RWPE1 (cell line): ENCODE results near the gene EIF3A.
"Not testable (repeated sequence)": the region's sequence is repeated elsewhere in the genome, so short reads cannot be mapped to it uniquely, and the experiment has no call there.

ENCODE experiments used
- CTCF ChIA-PET: fragments of 350-600 bp; sonication (Branson Sonifier 250); formaldehyde crosslinking; extraction: SDS; loops from one replicate; lab custom pipeline; 2021; lab: Yijun Ruan, JAX
- POLR2A ChIA-PET: fragments of 400-600 bp; formaldehyde crosslinking; extraction: SDS; loops from one replicate; lab custom pipeline; 2020; ENCODE audit warnings: antibody characterized with exemption; ENCODE audit not compliant: low non-redundant PET; lab: Yijun Ruan, JAX
- DNase-seq: peaks from one replicate; pipeline ENCODE4 v3.0.0; 2012; ENCODE audit warnings: low spot score
- H3K27ac ChIP-seq: fragments of 450-650 bp; 2 replicates; pipeline ENCODE4 v1.5.1; 2017
- CTCF ChIP-seq: fragments of 450-650 bp; conservative IDR thresholded peaks from 2 replicates; pipeline ENCODE4 v1.5.1; 2017; ENCODE audit warnings: low read depth, mild to moderate bottlenecking

EIF3A gene

GRCh38 chr10:119103241-119103902 lies 22.8 kb upstream of the EIF3A start:
- peak overlapping the region; percentile 91 for H3K27ac ChIP-seq
- no peak for TF ChIP-seq CTCF
- DNase-seq = no peak
- CTCF ChIA-PET = interaction anchor here (0.5 to 1.1 kb wide), 2 partner anchors 8 to 21 kb away, joined by 3 to 4 read pairs; no protein-coding TSS in a partner anchor
- POLR2A ChIA-PET = interaction anchor here (1.0 kb wide), 1 partner anchor 21 kb away, joined by 3 read pairs; no protein-coding TSS in a partner anchor

- DNase-seq = peak; percentile 46
- TF ChIP-seq CTCF = no peak
- ChIA-PET CTCF (interaction anchor here (0.6 kb wide), 1 partner anchor 215 kb away, joined by 4 read pairs; no protein-coding TSS in a partner anchor), POLR2A (interaction anchor here (0.6 to 0.7 kb wide), 4 partner anchors 11 to 95 kb away, joined by 3 to 5 read pairs (median 4); partner anchors contain the start of gene SFXN4)
- H3K27ac ChIP-seq = peak overlapping the region; percentile 91
Observed at GRCh38 chr10:119101366-119102098, 20.9 kb upstream of the EIF3A start.

GRCh38 chr10:119100434-119101238 lies 20.0 kb upstream of the EIF3A start:
- ChIA-PET CTCF (interaction anchor here (0.6 kb wide), 2 partner anchors 216 to 936 kb away, joined by 4 to 5 read pairs; no protein-coding TSS in a partner anchor), POLR2A (interaction anchor here (0.6 to 0.7 kb wide), 4 partner anchors 10 to 94 kb away, joined by 3 to 5 read pairs (median 4); partner anchors contain the start of gene SFXN4)
- TF ChIP-seq CTCF = no peak
- peak overlapping the region; percentile 91 for H3K27ac ChIP-seq
- peak; percentile 41 for DNase-seq

GRCh38 chr10:119098576-119098975 lies 18.0 kb upstream of the EIF3A start:
- POLR2A ChIA-PET = no interaction called here
- CTCF ChIA-PET = no interaction called here
- no peak overlapping the region for H3K27ac ChIP-seq
- TF ChIP-seq CTCF = no peak
- DNase-seq = no peak

GRCh38 chr10:119096641-119097415 lies 16.2 kb upstream of the EIF3A start:
- H3K27ac ChIP-seq, DNase-seq, CTCF ChIA-PET, POLR2A ChIA-PET: not testable (repeated sequence)

GRCh38 chr10:119095640-119096039 lies 15.0 kb upstream of the EIF3A start:
- no peak for TF ChIP-seq CTCF
- CTCF ChIA-PET = interaction anchor here (0.7 kb wide), 1 partner anchor 49 kb away, joined by 3 read pairs; no protein-coding TSS in a partner anchor
- no peak for DNase-seq
- POLR2A ChIA-PET = no interaction called here
- no peak overlapping the region for H3K27ac ChIP-seq
